Liver (tissue), 9 donors: ENCODE data around the gene PRKCH. TPM values are rescaled to one million over a fixed set of nuclear protein-coding genes. Genes with fewer than 3 reads are reported as not detected.

Source experiments
- DNase-seq: peaks from one replicate; pipeline ENCODE4 v3.0.0-alpha.2; 2017; ENCODE audit warnings: low spot score
- H3K27ac ChIP-seq, 2 donors: one replicate each; pipeline ENCODE4 v1.7.0; 2013; ENCODE audit warnings: inconsistent platforms in 2 of 2, low read length in 2 of 2, control low read depth in 1 of 2, low read depth in 1 of 2, mild to moderate bottlenecking in 1 of 2
- H3K27me3 ChIP-seq, 4 donors: one replicate each; pipeline versions ENCODE4 v1.6.1 to v1.7.0; 2013; ENCODE audit warnings: low read length in 3 of 4, inconsistent platforms in 1 of 4, mild to moderate bottlenecking in 1 of 4, moderate library complexity in 1 of 4; ENCODE audit not compliant: control insufficient read depth in 4 of 4, insufficient read depth in 4 of 4
- H3K36me3 ChIP-seq, 4 donors: one replicate each; pipeline versions ENCODE4 v1.6.1 to v1.7.0; 2013; ENCODE audit warnings: low read length in 3 of 4, mild to moderate bottlenecking in 3 of 4, low read depth in 1 of 4, moderate library complexity in 1 of 4; ENCODE audit not compliant: control insufficient read depth in 4 of 4, insufficient read depth in 3 of 4
- H3K4me1 ChIP-seq, 4 donors: one replicate each; pipeline versions ENCODE4 v1.6.1 to v1.7.0; 2013; ENCODE audit warnings: low read length in 3 of 4, mild to moderate bottlenecking in 3 of 4, moderate library complexity in 1 of 4; ENCODE audit not compliant: control insufficient read depth in 4 of 4, insufficient read depth in 4 of 4
- H3K4me3 ChIP-seq, 3 donors: one replicate each; pipeline versions ENCODE4 v1.6.1 to v1.7.0; 2013; ENCODE audit warnings: low read length in 3 of 3, control low read depth in 1 of 3, low read depth in 1 of 3, mild to moderate bottlenecking in 1 of 3
- H3K9ac ChIP-seq, 2 donors: one replicate each; pipeline ENCODE4 v1.7.0; 2013; ENCODE audit warnings: low read length in 2 of 2, mild to moderate bottlenecking in 2 of 2, moderate library complexity in 2 of 2, control low read depth in 1 of 2, low read depth in 1 of 2
- H3K9me3 ChIP-seq, 4 donors: one replicate each; pipeline versions ENCODE4 v1.6.1 to v1.7.0; 2013; ENCODE audit warnings: low read length in 3 of 4; ENCODE audit not compliant: control insufficient read depth in 4 of 4
- EGR1 ChIP-seq, 2 donors: IDR thresholded peaks; 2 replicates each; pipeline ENCODE4 v1.6.1; 2016 to 2018; ENCODE audit warnings: antibody characterized with exemption in 2 of 2, low read depth in 2 of 2
- FOXA1 ChIP-seq: IDR thresholded peaks from 2 replicates; pipeline ENCODE4 v1.6.1; 2016; ENCODE audit warnings: antibody characterized with exemption
- FOXA2 ChIP-seq: IDR thresholded peaks from 2 replicates; pipeline ENCODE4 v1.6.1; 2016; ENCODE audit warnings: antibody characterized with exemption
- GABPA ChIP-seq, 2 donors: IDR thresholded peaks in 1 of 2; conservative IDR thresholded peaks in 1 of 2; 2 replicates each; pipeline ENCODE4 v1.6.1; 2016; ENCODE audit warnings: antibody characterized with exemption in 2 of 2, mild to moderate bottlenecking in 1 of 2, moderate library complexity in 1 of 2
- HNF4A ChIP-seq, 2 donors: conservative IDR thresholded peaks; 2 replicates each; pipeline ENCODE4 v1.6.1; 2016; ENCODE audit warnings: antibody characterized with exemption in 2 of 2, mild to moderate bottlenecking in 2 of 2
- HNF4G ChIP-seq: IDR thresholded peaks from 2 replicates; pipeline ENCODE4 v1.6.1; 2016; ENCODE audit warnings: antibody characterized with exemption
- JUND ChIP-seq, 2 donors: IDR thresholded peaks; 2 replicates each; pipeline ENCODE4 v1.6.1; 2016; ENCODE audit warnings: antibody characterized with exemption in 2 of 2
- NR2F2 ChIP-seq: IDR thresholded peaks from 2 replicates; pipeline ENCODE4 v1.6.1; 2016; ENCODE audit warnings: antibody characterized with exemption
- RAD21 ChIP-seq, 2 donors: IDR thresholded peaks; 2 replicates each; pipeline ENCODE4 v1.6.1; 2016; ENCODE audit warnings: antibody characterized with exemption in 2 of 2, mild to moderate bottlenecking in 2 of 2
- RXRA ChIP-seq, 2 donors: IDR thresholded peaks; 2 replicates each; pipeline ENCODE4 v1.6.1; 2017 to 2018; ENCODE audit warnings: antibody characterized with exemption in 2 of 2, mild to moderate bottlenecking in 1 of 2
- SP1 ChIP-seq: IDR thresholded peaks from 2 replicates; pipeline ENCODE4 v1.6.1; 2018; ENCODE audit warnings: antibody characterized with exemption, mild to moderate bottlenecking
- TAF1 ChIP-seq: conservative IDR thresholded peaks from 2 replicates; pipeline ENCODE4 v1.6.1; 2016; ENCODE audit warnings: antibody characterized with exemption, mild to moderate bottlenecking
- YY1 ChIP-seq: IDR thresholded peaks from 2 replicates; pipeline ENCODE4 v1.6.1; 2016; ENCODE audit warnings: antibody characterized with exemption, mild to moderate bottlenecking
- WGBS: extraction: QIAGEN DNeasy Blood & Tissue Kit; methylation state at CpG from one replicate; pipeline ENCODE4 v1.1.7; 2013; 5-methylcytosine and 5-hydroxymethylcytosine counted together
- polyA plus RNA-seq, 2 donors: library from polyadenylated mRNA; stranded (reverse) in 1 of 2; unstranded in 1 of 2; fragments of 200-250 nt in 1 of 2; fragments of >200 nt in 1 of 2; fragmentation: Nextera tagmentation in 1 of 2; extraction: Ambion mirVana in 1 of 2; gene quantifications; one replicate each; pipeline versions ENCODE4 v1.2.1 to v1.2.3, GENCODE V29; 2013 to 2015
- total RNA-seq, 2 donors: library from RNA; depleted of rRNA; stranded (reverse); fragments of >200 nt; gene quantifications; one replicate each; pipeline ENCODE4 v1.2.3, GENCODE V29; 2014
- TF ChIP-seq, protein P1 (sequence below): IDR thresholded peaks from 2 replicates; pipeline ENCODE4 v1.6.1; 2016; ENCODE audit warnings: antibody characterized with exemption
- TF ChIP-seq, protein P2 (sequence below): IDR thresholded peaks from 2 replicates; pipeline ENCODE4 v1.6.1; 2016; ENCODE audit warnings: antibody characterized with exemption
- TF ChIP-seq, protein P3 (sequence below): fragments of 150-350 bp; IDR thresholded peaks from 2 replicates; pipeline ENCODE4 v1.5.1; 2017; ENCODE audit warnings: improper control_type of control experiment, low read depth, low read length; ENCODE audit not compliant: missing input control
- TF ChIP-seq, protein P4 (sequence below): IDR thresholded peaks from 2 replicates; pipeline ENCODE4 v1.6.1; 2016; ENCODE audit warnings: antibody characterized with exemption
- TF ChIP-seq, protein P5 (sequence below): IDR thresholded peaks from 2 replicates; pipeline ENCODE4 v1.6.1; 2016; ENCODE audit warnings: antibody characterized with exemption, mild to moderate bottlenecking
- donor health status: healthy.
- donor health status: healthy.
- donor health status: healthy.
- donor health status: healthy.
- donor health status: healthy.

PRKCH gene
- total and polyA plus RNA-seq, 4 donors = 3.9 to 13.7 (median 7.0) TPM

DNA sequence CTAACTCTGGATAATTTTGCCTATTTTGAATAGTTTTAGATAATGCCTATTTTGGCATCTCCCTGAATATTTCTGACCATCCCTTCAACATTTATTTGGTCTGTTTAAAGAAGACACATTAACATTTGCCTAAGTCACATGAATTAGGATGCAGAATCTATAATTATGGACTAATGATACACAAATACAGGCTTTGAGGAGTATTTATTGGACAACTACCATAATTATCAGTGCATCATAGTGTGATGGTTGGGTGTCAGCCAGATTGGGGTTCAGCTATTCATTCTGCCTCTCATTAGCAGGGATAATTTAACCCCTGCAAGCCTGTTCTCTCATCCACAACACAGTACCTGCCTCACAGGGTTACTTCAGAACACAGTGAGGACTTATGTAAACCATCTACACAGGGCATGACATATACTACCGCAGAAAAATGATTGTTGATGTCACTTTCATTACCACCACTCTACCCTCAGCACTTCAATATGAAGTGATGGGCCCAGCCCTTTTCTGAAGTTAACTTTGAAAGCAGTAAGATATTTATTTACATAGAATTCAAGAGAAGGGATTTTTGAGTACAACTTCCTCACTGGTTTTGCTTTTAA lies 14.4 kb downstream of the PRKCH start:
- H3K27ac ChIP-seq = no peak overlapping the region
- no peak overlapping the region for H3K4me3 ChIP-seq
- H3K9me3 ChIP-seq = no peaks in the 10 kb centered on the region
- no peaks in the 10 kb centered on the region for H3K27me3 ChIP-seq
- DNase-seq = no peak
- TF ChIP-seq GABPA (IDR thresholded peaks at IDR 0.05 in 1 of 2, conservative IDR thresholded peaks at IDR 0.05 in 1 of 2) (no peak), FOXA2 (no peak), TAF1 (no peak), RXRA (IDR thresholded peaks at IDR 0.05) (no peak), SP1 (no peak), FOXA1 (no peak), JUND (IDR thresholded peaks at IDR 0.05) (no peak), EGR1 (IDR thresholded peaks at IDR 0.05; ENCODE audit: low read depth in 2 of 2) (no peak), HNF4G (no peak), NR2F2 (no peak), RAD21 (IDR thresholded peaks at IDR 0.05) (no peak), YY1 (no peak), HNF4A (conservative IDR thresholded peaks at IDR 0.05) (no peak)
- TF ChIP-seq, protein P1, sequence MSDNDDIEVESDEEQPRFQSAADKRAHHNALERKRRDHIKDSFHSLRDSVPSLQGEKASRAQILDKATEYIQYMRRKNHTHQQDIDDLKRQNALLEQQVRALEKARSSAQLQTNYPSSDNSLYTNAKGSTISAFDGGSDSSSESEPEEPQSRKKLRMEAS = no peak
- TF ChIP-seq, protein P2, sequence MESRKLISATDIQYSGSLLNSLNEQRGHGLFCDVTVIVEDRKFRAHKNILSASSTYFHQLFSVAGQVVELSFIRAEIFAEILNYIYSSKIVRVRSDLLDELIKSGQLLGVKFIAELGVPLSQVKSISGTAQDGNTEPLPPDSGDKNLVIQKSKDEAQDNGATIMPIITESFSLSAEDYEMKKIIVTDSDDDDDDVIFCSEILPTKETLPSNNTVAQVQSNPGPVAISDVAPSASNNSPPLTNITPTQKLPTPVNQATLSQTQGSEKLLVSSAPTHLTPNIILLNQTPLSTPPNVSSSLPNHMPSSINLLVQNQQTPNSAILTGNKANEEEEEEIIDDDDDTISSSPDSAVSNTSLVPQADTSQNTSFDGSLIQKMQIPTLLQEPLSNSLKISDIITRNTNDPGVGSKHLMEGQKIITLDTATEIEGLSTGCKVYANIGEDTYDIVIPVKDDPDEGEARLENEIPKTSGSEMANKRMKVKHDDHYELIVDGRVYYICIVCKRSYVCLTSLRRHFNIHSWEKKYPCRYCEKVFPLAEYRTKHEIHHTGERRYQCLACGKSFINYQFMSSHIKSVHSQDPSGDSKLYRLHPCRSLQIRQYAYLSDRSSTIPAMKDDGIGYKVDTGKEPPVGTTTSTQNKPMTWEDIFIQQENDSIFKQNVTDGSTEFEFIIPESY = no peak
- TF ChIP-seq, protein P3, sequence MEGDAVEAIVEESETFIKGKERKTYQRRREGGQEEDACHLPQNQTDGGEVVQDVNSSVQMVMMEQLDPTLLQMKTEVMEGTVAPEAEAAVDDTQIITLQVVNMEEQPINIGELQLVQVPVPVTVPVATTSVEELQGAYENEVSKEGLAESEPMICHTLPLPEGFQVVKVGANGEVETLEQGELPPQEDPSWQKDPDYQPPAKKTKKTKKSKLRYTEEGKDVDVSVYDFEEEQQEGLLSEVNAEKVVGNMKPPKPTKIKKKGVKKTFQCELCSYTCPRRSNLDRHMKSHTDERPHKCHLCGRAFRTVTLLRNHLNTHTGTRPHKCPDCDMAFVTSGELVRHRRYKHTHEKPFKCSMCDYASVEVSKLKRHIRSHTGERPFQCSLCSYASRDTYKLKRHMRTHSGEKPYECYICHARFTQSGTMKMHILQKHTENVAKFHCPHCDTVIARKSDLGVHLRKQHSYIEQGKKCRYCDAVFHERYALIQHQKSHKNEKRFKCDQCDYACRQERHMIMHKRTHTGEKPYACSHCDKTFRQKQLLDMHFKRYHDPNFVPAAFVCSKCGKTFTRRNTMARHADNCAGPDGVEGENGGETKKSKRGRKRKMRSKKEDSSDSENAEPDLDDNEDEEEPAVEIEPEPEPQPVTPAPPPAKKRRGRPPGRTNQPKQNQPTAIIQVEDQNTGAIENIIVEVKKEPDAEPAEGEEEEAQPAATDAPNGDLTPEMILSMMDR = no peak
- TF ChIP-seq, protein P4, sequence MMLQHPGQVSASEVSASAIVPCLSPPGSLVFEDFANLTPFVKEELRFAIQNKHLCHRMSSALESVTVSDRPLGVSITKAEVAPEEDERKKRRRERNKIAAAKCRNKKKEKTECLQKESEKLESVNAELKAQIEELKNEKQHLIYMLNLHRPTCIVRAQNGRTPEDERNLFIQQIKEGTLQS = no peak
- TF ChIP-seq, protein P5, sequence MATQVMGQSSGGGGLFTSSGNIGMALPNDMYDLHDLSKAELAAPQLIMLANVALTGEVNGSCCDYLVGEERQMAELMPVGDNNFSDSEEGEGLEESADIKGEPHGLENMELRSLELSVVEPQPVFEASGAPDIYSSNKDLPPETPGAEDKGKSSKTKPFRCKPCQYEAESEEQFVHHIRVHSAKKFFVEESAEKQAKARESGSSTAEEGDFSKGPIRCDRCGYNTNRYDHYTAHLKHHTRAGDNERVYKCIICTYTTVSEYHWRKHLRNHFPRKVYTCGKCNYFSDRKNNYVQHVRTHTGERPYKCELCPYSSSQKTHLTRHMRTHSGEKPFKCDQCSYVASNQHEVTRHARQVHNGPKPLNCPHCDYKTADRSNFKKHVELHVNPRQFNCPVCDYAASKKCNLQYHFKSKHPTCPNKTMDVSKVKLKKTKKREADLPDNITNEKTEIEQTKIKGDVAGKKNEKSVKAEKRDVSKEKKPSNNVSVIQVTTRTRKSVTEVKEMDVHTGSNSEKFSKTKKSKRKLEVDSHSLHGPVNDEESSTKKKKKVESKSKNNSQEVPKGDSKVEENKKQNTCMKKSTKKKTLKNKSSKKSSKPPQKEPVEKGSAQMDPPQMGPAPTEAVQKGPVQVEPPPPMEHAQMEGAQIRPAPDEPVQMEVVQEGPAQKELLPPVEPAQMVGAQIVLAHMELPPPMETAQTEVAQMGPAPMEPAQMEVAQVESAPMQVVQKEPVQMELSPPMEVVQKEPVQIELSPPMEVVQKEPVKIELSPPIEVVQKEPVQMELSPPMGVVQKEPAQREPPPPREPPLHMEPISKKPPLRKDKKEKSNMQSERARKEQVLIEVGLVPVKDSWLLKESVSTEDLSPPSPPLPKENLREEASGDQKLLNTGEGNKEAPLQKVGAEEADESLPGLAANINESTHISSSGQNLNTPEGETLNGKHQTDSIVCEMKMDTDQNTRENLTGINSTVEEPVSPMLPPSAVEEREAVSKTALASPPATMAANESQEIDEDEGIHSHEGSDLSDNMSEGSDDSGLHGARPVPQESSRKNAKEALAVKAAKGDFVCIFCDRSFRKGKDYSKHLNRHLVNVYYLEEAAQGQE = no peak
- no peaks in the 10 kb centered on the region for H3K36me3 ChIP-seq
- WGBS = 81% methylated on average over 1 of the region's 1 CpG
- H3K9ac ChIP-seq = no peak overlapping the region
- no peaks in the 10 kb centered on the region for H3K4me1 ChIP-seq
